ENCODE measurements around the gene TUBA3E.
"Not testable (repeated sequence)": the region's sequence is repeated elsewhere in the genome, so short reads cannot be mapped to it uniquely, and the experiment has no call there.

The TUBA3E gene

GRCh38 chr2:130198343-130198742 lies at the start of gene TUBA3E:
TUBA3E (minus strand) TSS chr2:130198439; CDS start chr2:130198360, 79 bp downstream.
- H3K4me1 ChIP-seq (ENCODE audit: insufficient read depth, low read length) = no peaks in the 10 kb centered on the region
- no peaks in the 10 kb centered on the region for H3K27me3 ChIP-seq (ENCODE audit: insufficient read depth, low read length)
- H2AFZ ChIP-seq (ENCODE audit: low read depth, low read length) = no peak within 1 kb of the TSS
- no peak within 1 kb of the TSS for H3K4me3 ChIP-seq (ENCODE audit: low read length)
- no peaks in the 10 kb centered on the region for H3K9me3 ChIP-seq (ENCODE audit: low read length)
- H3K36me3 ChIP-seq (ENCODE audit: insufficient read depth, low read length) = no peaks in the 10 kb centered on the region

- no peak overlapping the region for H2AFZ ChIP-seq (ENCODE audit: low read depth, low read length)
- H3K36me3 ChIP-seq (ENCODE audit: insufficient read depth, low read length) = no peaks in the 10 kb centered on the region
- H3K4me1 ChIP-seq (ENCODE audit: insufficient read depth, low read length) = no peaks in the 10 kb centered on the region
- no peak overlapping the region for H3K4me3 ChIP-seq (ENCODE audit: low read length)
- H3K27me3 ChIP-seq (ENCODE audit: insufficient read depth, low read length) = peaks cover 4% of the 10 kb centered on the region
- H3K9me3 ChIP-seq (ENCODE audit: low read length) = no peaks in the 10 kb centered on the region
Measured at GRCh38 chr2:130246430-130246829, 48.2 kb upstream of the TUBA3E start.

- Histone ChIP-seq H3K27me3 (ENCODE audit: insufficient read depth, low read length) (peaks cover 4% of the 10 kb centered on the region), H3K36me3 (ENCODE audit: insufficient read depth, low read length) (no peaks in the 10 kb centered on the region)
Measured at GRCh38 chr2:130245976-130246375, 47.7 kb upstream of the TUBA3E start.

GRCh38 chr2:130243359-130243758 lies 45.1 kb upstream of the TUBA3E start:
- peaks cover 3% of the 10 kb centered on the region for H3K27me3 ChIP-seq (ENCODE audit: insufficient read depth, low read length)
- no peaks in the 10 kb centered on the region for H3K4me1 ChIP-seq (ENCODE audit: insufficient read depth, low read length)
- no peak overlapping the region for H2AFZ ChIP-seq (ENCODE audit: low read depth, low read length)
- H3K9me3 ChIP-seq (ENCODE audit: low read length) = no peaks in the 10 kb centered on the region
- H3K36me3 ChIP-seq (ENCODE audit: insufficient read depth, low read length) = no peaks in the 10 kb centered on the region
- no peak overlapping the region for H3K4me3 ChIP-seq (ENCODE audit: low read length)

More at GRCh38 chr2:130245976-130246375, 47.7 kb upstream of the TUBA3E start:
- H3K9me3 ChIP-seq (ENCODE audit: low read length) = no peaks in the 10 kb centered on the region
- no peak overlapping the region for H3K4me3 ChIP-seq (ENCODE audit: low read length)
- no peaks in the 10 kb centered on the region for H3K4me1 ChIP-seq (ENCODE audit: insufficient read depth, low read length)
- no peak overlapping the region for H2AFZ ChIP-seq (ENCODE audit: low read depth, low read length)

GRCh38 chr2:130241041-130241707 lies 42.9 kb upstream of the TUBA3E start:
- Histone ChIP-seq H3K27me3 (ENCODE audit: insufficient read depth, low read length) (no peaks in the 10 kb centered on the region), H3K4me3 (ENCODE audit: low read length) (no peak overlapping the region), H3K36me3 (ENCODE audit: insufficient read depth, low read length) (no peaks in the 10 kb centered on the region), H2AFZ (ENCODE audit: low read depth, low read length) (no peak overlapping the region), H3K4me1 (ENCODE audit: insufficient read depth, low read length) (no peaks in the 10 kb centered on the region), H3K9me3 (ENCODE audit: low read length) (no peaks in the 10 kb centered on the region)

DNA sequence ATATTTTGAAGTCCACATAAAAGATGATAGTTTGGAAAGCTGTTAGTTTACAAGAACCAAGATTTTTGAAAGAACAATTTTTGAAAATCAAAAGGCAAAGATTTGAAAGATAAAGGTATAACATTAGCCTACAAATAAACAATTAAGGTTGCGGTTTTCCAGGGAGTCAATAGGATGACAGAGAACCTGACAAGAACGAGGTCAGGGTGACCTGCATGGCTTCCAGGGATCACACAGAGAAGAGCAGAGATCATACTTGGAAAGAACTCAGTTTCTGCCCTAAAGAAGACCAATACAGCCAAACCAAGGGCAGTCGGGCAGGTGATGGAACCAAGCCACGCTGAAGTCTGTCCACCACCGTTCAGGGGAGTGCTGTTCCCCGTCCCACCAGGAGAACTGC lies 41.3 kb upstream of the TUBA3E start:
- not testable (repeated sequence) for H3K27me3 ChIP-seq (ENCODE audit: insufficient read depth, low read length); H3K4me1 ChIP-seq (ENCODE audit: insufficient read depth, low read length); H3K4me3 ChIP-seq (ENCODE audit: low read length); H3K9me3 ChIP-seq (ENCODE audit: low read length); H3K36me3 ChIP-seq (ENCODE audit: insufficient read depth, low read length); H2AFZ ChIP-seq (ENCODE audit: low read depth, low read length)

DNA sequence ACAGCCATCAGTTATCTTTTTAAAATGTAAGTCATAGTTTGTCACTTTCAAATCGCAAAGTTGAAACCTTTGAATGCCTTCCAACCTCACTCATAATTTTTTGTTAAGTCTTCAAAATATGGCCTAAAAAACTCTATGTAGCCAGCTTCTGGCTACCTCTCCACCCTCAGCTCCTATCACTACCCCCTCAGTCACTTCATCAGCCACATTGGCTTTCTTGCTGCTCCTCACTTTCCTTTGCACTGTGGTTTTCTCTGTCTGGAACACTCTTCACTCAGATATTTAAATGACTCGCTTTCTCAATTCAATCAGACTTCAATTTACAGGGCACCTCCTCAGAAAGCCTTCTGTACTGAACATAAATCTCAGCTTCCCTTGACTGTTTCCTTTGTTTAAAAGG lies 34.8 kb upstream of the TUBA3E start:
- H2AFZ ChIP-seq (ENCODE audit: low read depth, low read length); H3K4me3 ChIP-seq (ENCODE audit: low read length); H3K36me3 ChIP-seq (ENCODE audit: insufficient read depth, low read length); H3K9me3 ChIP-seq (ENCODE audit: low read length); H3K4me1 ChIP-seq (ENCODE audit: insufficient read depth, low read length); H3K27me3 ChIP-seq (ENCODE audit: insufficient read depth, low read length): not testable (repeated sequence)

DNA sequence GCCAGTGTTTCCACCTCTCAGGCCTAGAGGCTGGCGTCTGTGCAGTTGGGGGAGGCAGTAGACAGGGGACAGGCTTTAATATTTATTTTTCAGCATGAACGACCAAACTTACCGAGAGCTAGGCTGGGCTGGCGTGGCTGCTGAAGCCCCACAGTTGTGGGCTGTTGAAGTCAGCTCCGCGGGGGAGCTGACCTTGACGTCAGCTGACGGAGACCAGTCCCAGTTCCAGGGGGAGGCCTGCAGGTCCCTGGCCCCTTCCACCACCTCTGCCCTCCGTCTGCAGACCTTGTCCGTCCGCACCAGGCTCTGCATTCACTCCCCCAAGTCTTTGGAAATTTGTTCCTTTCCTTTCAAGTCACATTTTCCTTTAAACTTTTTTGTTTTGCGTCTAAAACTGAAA lies 33.4 kb upstream of the TUBA3E start:
- H2AFZ ChIP-seq (ENCODE audit: low read depth, low read length) = no peak overlapping the region
- H3K36me3 ChIP-seq (ENCODE audit: insufficient read depth, low read length) = no peaks in the 10 kb centered on the region
- peaks cover 10% of the 10 kb centered on the region for H3K4me1 ChIP-seq (ENCODE audit: insufficient read depth, low read length)
- H3K27me3 ChIP-seq (ENCODE audit: insufficient read depth, low read length) = no peaks in the 10 kb centered on the region
- H3K4me3 ChIP-seq (ENCODE audit: low read length) = no peak overlapping the region
- no peaks in the 10 kb centered on the region for H3K9me3 ChIP-seq (ENCODE audit: low read length)

- not testable (repeated sequence) for H3K36me3 ChIP-seq (ENCODE audit: insufficient read depth, low read length); H2AFZ ChIP-seq (ENCODE audit: low read depth, low read length); H3K27me3 ChIP-seq (ENCODE audit: insufficient read depth, low read length); H3K4me3 ChIP-seq (ENCODE audit: low read length); H3K4me1 ChIP-seq (ENCODE audit: insufficient read depth, low read length); H3K9me3 ChIP-seq (ENCODE audit: low read length)
Measured at GRCh38 chr2:130230907-130231306, 32.7 kb upstream of the TUBA3E start.

DNA sequence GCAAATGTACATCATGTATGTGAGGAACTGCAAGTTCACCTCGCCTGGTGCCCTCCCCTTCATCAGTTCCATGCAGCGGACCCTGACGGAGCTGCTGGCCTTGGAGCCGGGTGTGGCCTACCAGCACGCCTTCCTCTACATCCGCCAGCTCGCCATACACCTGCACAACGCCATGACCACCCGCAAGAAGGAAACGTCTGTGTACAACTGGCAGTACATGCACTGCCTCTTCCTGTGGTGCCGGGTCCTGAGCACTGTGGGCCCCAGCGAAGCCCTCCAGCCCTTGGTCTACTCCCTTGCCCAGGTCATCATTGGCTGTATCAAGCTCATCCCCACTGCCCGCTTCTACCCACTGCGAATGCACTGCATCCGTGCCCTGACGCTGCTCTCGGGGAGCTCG lies 32.1 kb upstream of the TUBA3E start:
- H3K27me3 ChIP-seq (ENCODE audit: insufficient read depth, low read length); H3K4me1 ChIP-seq (ENCODE audit: insufficient read depth, low read length); H2AFZ ChIP-seq (ENCODE audit: low read depth, low read length); H3K36me3 ChIP-seq (ENCODE audit: insufficient read depth, low read length); H3K9me3 ChIP-seq (ENCODE audit: low read length); H3K4me3 ChIP-seq (ENCODE audit: low read length): not testable (repeated sequence)

DNA sequence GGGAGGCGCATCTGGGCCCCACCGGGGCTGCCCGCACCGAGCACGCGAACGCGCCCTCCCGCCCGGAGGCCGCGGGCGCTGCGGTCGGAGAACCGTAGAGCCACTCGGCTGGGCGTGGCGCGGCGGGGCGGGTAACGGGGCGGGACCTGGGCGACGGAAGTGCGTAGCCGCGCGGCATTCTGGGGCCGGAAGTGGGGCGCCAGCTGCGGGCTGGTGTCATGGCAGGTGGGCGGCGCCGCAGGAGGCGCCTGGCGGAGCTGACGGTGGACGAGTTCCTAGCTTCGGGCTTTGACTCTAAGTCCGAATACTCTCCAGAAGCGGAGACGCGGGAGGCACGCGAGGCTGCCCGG lies 30.9 kb upstream of the TUBA3E start:
- not testable (repeated sequence) for H3K36me3 ChIP-seq (ENCODE audit: insufficient read depth, low read length); H3K27me3 ChIP-seq (ENCODE audit: insufficient read depth, low read length); H3K4me1 ChIP-seq (ENCODE audit: insufficient read depth, low read length); H2AFZ ChIP-seq (ENCODE audit: low read depth, low read length); H3K9me3 ChIP-seq (ENCODE audit: low read length); H3K4me3 ChIP-seq (ENCODE audit: low read length)

DNA sequence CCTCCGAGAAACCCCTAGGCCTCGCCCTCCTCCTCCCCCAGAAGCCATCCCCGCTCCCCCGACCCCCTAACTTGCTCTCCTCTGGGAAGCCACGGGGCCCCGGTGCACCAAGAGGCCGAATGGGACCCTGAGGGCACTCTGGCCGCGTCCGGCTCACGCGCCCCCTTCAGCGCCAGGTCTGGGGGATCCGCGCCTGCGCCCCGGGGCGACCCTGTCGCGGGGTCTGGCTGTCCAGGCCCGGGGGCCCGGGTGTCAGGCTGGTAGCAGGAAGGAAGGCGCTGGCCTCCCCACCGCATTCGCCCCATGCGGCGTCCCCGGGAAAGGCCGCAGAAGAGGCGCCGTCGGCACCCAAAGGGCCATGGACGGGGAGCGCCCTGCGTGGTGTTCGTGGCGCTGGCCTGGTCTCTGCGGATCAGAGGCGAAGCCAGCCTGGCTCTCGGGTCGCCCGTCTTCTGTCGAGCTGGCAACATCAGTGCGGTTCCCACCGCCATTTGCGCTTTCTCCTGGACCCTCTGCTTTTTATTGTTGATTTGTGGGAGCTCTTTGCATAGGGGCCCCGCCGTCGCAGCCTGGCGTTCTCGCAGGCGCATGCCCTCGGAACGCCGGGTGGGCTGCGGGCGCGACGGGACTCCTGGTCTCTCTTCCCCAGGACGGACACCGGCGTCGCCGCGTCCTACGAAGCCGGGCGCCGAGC lies 30.4 kb upstream of the TUBA3E start:
- not testable (repeated sequence) for H3K9me3 ChIP-seq (ENCODE audit: low read length); H3K36me3 ChIP-seq (ENCODE audit: insufficient read depth, low read length); H3K27me3 ChIP-seq (ENCODE audit: insufficient read depth, low read length); H2AFZ ChIP-seq (ENCODE audit: low read depth, low read length); H3K4me1 ChIP-seq (ENCODE audit: insufficient read depth, low read length); H3K4me3 ChIP-seq (ENCODE audit: low read length)

DNA sequence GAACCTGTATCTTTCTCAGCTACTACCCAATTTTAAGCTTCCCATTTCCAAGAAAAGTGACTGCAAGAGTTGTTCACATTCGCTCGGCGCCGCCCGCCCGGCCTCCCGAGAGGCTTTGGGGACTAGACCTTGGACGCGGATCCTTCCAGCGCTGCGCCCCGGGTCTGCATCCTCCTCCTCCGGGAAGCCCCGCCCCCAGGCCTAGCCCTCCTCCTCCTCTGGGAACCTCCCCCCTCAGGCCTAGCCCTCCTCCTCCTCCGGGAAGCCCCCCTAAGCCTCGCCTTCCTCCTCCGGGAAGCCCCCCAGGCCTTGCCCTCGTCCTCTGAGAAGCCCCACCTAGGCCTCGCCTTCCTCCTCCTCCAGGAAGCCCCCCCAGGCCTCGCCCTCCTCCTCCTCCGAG lies 29.8 kb upstream of the TUBA3E start:
- H3K4me3 ChIP-seq (ENCODE audit: low read length); H2AFZ ChIP-seq (ENCODE audit: low read depth, low read length); H3K9me3 ChIP-seq (ENCODE audit: low read length); H3K27me3 ChIP-seq (ENCODE audit: insufficient read depth, low read length); H3K36me3 ChIP-seq (ENCODE audit: insufficient read depth, low read length); H3K4me1 ChIP-seq (ENCODE audit: insufficient read depth, low read length): not testable (repeated sequence)

DNA sequence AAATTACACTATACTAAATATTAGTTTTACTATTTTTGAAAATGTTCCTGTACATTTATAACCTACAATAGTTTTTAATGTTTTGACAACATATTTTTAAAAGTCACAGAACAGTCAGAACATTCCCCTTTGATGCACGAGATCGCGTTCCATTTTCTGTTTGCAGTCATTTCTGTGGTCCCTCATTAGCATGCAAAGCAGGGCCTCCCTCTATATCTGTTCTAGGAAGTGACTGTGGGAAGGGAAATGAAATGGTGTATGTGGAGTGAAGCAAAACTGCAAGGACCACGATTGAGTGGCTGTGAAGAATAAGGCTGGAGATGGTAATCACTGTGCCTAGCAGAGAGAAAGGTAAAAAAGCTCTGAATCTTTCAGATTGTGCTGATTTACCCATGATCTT lies 24.3 kb upstream of the TUBA3E start:
- H3K27me3 ChIP-seq (ENCODE audit: insufficient read depth, low read length); H3K4me1 ChIP-seq (ENCODE audit: insufficient read depth, low read length); H3K9me3 ChIP-seq (ENCODE audit: low read length); H3K4me3 ChIP-seq (ENCODE audit: low read length); H2AFZ ChIP-seq (ENCODE audit: low read depth, low read length); H3K36me3 ChIP-seq (ENCODE audit: insufficient read depth, low read length): not testable (repeated sequence)
